GM21447 (cell line): ENCODE measurements around the gene EFS.

Experiments used
- ATAC-seq: cut with Tn5 transposase; IDR thresholded peaks from one replicate; pipeline ENCODE4 v1.9.1; 2021; ENCODE audit not compliant: unreplicated experiment

EFS gene

DNA sequence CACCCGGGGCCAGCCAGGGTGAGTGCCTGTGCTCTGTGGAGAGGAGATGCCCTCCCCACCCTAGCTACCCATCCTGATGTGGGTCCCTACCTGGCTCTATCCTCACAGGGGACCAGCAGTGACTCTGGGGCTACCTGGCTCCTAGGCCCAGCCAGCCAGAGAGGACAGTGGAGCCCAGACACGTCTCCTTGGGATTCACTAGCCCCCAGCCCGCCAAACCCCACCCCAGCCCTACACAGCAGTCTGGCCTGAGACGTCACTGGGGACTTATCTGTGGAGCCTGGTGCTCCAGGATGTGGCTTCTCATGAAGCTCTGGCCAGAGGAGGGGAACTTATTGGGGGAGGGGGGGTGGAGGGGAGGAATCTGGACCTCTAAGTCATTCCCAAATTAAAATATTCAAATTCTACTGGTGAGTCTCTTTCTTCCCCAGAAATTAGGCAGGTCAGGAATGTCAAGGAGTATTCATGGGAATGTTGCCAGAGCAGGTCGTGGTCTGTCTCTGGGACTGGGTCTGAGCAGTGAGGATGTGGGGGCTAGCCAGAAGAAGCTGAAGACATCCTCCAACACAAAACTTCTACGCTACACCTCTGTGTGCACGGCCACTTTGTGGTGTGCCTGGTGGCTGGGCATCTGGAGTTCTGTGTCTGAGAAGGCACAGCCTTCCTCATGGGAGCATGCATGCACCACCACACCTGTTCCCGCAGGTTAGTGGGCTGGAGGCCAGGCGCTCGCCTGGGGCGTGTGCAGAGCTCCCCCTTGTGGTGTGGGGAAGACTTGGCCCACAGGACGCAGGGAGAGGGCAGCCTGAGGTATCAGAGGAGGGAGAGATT, 14.6 kb upstream of the EFS start:
- ATAC-seq: no peak

DNA sequence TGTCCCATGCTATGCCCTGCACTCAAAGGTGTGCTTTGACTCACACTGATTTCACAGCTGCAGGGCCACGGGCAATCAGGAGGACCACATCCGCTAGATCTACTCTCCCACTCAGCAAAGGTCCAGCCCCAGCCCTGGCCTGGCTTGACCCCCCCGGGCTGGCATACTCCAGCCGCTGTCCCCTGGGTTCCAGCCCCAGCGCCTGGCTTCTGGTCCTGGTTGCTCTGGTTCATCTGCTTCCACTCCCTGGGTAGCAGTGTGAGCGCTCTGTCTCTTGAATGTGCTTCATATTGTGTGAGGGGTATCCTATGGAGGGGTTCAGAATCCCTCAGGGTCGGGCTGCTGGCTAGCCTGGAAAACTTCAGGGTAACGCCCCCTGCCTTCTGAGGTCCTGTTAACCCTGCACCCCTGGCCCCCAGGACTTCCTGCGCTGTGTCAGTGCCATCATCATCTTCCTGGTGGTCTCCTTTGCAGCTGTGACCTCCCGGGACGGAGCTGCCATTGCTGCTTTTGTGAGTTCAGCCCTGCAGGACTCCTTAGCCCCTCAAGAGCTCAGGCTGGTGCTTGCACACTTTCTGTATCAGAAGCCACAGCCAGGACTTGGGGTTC, 13.7 kb upstream of the EFS start:
- no peak for ATAC-seq

DNA sequence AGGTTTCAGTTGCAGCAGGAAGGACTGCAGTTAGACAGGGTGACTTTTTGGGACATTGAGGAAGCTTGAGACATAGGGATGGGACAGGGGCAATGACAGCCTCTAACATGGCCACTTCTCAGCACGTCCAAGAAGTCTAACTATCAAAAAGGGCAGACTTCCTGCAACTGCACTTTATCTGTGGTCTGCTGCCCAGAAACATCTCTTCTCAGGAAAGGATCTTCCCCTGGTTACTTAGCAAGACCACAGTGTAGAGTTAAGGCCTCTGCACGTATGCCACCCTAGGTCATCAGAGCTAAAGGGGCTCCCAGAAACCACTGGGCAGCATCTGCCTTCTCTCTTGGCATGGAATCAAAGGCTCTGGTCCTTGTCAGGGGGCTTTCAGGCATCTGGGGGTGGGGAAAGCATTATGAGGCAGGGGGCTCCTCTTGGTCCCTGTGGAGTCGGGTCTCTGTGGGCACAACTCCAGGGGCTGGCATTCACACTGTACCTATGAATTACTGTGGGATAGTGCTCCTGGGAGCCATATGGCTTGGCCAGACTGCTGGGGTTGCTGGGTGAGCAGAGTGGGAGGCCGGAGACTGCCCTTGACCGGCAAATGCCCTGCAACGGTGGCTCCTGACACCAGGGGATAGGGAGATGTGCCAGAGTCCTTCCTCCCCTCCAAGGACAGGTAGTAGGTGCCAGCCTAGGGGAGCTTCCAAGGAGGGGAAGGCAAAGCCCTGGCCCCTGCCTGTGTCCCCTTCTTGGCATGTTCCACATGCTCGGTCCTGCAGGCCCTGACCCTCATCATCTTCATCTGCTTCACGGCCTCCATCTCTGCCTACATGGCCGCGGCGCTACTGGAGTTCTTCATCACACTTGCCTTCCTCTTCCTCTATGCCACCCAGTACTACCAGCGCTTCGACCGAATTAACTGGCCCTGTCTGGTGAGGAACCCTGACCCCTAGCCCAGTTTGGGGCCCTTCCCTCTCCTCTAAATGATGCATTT, 12.9 kb upstream of the EFS start:
- ATAC-seq: no peak

DNA sequence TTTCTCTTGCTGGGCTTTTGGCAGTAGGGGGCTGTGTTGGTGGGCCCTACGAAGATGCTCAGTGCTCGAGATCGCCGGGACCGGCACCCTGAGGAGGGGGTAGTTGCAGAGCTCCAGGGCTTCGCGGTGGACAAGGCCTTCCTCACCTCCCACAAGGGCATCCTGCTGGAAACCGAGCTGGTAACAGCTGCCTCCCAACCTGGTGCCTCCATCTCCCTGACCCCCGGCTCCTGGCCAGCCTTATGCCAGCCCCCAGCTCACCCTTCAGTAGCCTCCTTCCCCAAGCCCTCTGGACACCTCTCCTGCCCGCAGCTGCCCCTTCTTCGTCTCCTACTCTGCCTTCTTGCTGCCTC, 12.2 kb upstream of the EFS start:
- ATAC-seq: no peak

DNA sequence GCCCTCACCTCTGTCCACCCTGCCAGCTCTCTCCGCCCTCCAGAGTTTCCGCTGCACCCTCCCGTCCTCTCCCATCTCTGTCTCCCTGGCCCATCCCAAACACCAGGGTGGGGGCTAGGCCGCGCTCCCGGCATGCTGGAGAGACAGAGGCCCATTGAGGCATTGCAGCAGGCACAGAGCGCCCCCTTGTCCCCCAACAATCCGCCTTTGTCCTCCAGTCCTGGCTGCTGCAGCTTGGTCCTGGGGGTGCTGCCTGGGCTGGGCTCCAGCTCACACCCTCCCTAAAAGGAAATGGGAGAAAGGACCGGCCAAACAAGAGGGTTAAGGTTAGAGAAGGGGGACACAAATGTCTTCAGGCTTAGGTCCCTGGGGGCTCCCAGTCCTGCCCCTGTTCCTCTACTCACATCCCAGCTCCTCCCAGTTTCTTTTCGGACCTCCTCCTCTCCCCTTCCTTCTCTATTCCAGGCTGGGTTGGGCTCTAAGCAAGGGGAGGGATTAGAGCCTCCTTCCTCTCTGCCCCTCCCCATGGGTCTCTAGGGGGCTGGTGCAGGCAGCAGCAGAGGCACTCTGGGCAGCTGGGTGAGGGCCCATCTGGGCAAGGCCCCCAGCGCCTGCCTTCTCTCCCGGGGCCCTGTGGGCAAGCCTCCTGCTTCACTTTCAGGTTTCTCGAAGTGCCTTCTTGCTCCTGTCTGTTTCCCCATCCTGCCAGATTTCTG, 11.7 kb upstream of the EFS start, which contains the start of gene CMTM5:
CMTM5 (plus strand) TSS at position 565 of the 716 bp plus-strand sequence. CDS start 206 bp downstream, outside the sequence.
- no peak for ATAC-seq

DNA sequence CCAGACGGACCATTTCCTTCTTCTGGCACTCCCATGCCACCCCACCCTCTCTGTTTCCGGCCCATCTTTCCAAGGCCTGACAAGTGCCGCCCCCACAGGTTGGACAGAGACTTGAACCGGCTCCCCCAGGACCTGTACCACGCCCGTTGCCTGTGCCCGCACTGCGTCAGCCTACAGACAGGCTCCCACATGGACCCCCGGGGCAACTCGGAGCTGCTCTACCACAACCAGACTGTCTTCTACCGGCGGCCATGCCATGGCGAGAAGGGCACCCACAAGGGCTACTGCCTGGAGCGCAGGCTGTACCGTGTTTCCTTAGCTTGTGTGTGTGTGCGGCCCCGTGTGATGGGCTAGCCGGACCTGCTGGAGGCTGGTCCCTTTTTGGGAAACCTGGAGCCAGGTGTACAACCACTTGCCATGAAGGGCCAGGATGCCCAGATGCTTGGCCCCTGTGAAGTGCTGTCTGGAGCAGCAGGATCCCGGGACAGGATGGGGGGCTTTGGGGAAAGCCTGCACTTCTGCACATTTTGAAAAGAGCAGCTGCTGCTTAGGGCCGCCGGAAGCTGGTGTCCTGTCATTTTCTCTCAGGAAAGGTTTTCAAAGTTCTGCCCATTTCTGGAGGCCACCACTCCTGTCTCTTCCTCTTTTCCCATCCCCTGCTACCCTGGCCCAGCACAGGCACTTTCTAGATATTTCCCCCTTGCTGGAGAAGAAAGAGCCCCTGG, 10.7 kb upstream of the EFS start:
- ATAC-seq: no peak

DNA sequence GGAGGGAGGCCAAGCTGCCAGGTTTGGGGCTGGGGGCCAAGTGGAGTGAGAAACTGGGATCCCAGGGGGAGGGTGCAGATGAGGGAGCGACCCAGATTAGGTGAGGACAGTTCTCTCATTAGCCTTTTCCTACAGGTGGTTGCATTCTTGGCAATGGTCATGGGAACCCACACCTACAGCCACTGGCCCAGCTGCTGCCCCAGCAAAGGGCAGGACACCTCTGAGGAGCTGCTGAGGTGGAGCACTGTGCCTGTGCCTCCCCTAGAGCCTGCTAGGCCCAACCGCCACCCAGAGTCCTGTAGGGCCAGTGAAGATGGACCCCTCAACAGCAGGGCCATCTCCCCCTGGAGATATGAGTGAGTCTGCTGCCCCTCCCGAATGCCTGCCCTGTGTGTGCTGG, 8.1 kb upstream of the EFS start:
- ATAC-seq: no peak

DNA sequence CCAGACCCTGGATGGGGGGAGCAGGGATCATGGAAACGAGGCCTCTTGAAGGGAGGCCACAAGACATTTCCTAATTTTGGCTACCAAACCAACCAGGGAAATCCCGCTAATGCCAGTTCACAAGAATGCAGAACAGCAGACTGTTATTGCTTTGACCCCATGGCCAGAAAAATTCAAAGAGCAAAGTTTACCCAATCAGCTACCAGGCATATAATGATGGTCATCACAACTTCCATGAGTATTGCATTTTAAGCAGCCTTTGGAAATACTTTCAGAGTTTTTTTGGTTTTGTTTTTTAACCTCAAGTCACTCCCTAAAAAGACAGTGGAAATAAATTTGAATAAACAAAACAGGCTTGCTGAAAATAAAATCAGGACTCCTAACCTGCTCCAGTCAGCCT, 7.5 kb upstream of the EFS start, which contains the start of gene IL25:
IL25 (plus strand) TSS at position 301 of the 400 bp plus-strand sequence.
- ATAC-seq: no peak

DNA sequence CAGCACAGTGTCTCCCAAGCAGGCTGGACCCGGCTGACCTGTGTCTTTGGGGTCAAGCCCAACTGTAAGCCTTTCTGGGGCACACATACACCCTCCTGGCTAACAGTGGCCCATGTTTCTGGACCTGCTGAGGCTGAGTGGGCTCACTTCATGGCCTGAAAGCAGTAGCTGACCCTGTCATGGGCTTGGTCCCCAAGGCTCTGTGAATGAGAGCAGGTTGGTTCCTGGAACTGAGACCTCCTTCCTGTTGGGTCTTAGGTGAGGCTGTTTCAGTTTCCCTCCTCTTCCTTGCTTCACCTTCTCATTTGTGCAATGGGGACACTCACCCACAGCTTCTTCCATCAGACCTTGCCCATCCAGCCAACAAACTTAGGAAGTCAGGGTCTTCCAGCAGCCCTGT, 6.9 kb upstream of the EFS start:
- ATAC-seq: no peak

DNA sequence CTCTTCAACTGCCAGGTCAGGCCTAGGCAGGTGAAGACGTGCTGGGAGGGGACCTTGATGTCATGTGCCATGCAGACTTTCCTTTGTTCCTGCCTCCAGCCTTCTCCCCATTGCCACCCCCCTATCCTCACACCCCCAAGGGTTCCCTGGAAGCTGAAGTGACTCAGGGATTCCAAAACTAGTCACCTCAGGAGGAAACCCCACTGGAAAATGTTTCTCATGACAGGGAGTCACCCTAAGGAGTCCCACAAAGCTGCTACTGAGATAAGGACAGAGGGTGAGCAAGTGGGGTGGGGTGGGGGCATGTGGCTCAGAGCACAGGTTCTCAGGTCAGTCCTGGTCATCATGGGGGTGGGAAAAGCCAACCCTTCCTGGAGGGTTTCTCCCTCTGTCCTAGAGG, 5.2 kb upstream of the EFS start:
- ATAC-seq: no peak

DNA sequence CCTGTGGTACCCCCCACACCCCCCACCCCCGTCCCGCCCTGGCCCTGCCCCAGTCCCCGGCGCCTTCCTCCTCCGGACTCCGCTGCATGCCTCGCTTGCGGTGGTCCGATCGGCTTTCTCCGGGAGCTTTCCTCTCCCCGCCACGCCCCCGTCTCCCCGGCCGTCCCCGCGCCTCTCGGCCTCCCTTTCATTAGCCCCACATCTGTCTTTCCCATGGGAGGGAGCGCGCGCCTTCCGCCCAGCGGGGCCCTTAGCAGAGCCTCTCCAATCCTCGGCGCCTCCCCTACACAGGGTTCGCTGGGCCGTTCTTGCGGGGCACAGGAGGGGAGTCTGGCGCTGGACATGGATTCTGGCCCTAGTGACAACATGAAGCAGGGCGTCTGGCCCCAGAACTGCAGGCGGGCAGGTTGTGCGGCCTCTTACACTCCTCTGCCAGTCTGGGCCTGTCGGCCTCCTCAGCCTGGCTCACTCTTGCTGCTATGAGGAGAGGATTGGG, 1.5 kb upstream of the EFS start:
- no peak for ATAC-seq

DNA sequence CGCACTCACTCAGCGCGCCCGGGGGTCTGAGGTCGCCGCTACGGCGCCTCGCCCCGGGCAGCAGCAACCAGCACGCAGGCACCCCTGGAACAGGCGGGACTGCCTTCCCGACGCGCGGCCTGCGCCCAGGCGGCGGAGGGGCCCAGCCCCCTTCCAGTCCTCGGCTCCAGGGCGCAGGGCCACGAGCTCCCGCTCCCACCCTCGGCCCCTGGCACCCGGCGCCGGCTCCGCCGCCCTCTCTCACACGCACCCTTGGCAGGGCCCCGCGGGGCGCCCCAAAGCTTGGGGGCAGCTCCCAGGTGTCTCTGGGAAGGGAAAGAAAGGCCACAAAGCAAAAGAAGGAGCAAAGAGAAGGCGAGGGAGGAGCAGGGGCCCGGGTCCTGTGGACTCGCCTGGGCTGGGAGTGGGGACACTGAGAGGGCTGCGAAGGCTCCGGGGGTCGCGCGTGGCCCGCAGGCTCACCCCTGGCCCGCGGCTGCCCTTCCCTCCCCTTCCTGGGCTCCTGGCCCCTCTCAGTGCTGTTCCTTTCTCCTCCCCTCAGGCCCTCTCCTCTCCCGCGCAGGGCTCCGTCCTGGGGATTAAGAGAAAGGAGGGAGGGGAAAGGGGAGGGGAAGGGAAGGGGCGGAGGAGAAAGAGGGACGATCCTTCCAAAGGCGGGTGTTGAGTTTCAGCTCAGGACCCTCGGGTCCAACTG, 907 bp upstream of the EFS start:
- ATAC-seq: no peak

DNA sequence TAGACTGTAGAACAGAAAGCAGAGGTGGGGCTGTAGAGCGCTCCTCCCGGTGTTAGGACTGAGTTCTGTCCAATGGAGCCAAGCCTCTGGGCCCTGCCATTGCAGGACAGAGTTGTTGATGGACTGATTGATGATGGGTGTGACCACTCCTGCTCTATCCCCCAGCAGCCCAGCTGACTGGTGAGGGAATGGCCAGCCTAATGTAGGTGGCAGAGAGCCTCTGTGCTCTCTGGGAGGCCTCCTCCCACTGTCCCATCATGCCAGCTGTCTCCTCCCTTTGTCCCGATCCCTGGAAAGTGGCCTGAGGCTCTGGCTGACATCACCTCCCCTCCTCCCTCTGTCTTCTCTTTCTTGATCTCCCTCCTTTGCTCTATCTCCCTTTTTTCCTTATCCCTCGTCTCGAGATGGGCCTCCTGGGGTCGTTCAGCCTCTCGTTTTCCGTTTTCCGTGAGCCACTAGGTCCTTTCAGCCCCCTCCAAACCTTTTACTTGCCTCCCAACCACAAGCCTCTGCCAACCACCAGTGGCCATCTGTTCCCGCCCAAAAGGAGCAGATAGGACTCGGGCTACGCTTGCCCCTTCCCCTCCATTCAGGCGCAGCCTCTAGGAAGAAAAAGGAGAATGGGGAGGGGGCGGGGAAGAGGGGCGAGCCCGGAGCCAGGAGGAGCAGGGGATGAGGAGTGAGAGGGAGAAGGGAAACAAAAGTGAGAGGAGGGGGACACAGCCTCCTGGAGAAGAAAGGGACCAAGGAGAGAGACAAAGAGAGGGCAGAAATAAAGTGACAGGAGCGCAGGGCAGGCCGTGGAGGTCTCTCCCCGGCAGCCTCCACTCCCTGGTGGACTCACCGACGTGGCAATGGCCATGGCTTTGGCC, 572 bp downstream of the EFS start:
- no peak for ATAC-seq

DNA sequence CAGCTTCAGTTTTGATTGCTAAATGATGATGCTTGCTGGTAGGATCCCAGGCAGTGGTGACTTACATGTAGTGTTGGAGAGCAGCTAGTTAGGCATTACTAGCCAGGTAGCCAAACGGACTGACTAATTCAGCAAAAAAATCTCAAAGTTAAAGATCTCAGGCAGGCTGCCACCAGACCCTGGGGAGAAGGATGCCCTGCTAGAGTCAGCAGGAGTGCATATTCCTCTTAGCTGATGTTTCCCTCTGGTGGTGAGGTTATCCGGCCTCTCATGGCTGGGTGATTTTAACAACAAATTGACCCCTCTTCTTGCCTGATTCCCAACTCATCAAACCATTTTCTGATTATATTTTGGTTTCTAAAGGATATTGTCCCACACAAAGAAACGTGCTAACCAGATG, 2.8 kb downstream of the EFS start:
- no peak for ATAC-seq

DNA sequence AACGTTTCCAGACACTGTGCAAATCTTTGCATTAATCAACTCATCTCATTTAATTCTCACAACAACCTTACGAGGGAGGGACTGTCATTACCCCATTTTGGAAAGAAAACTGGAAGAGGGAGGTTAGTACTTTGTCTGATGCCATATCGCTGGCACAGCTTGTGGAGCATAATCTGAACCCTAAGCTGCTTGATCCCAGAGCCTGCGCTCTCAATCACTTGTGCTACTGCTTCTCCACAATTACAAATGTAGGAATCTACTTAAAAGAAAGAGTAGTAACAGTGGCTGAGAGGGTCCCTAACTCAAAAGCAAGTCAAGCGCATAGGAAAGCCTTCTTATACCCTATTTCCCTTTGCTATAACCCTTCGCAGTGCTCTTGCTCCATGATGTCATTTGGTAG, 3.2 kb downstream of the EFS start:
- no peak for ATAC-seq

DNA sequence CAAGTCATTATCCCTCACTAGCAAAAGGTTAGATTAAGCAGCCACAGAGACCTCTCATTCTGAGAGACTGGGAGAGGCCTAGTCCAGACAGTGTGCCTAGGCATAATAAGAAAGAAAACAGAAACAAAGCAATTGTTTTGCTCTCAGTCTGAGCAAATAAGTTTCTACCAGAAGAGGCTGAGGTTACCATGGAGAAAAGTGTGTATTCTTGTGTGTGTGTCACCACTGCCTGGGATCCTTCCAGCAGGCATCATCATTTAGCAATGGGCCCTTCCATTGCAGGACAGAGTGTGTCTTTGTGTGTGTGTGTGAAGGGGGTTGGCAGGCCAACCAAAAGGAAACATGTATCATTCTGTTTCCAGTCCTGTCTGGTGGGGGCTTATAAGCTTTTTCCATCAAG, 3.7 kb downstream of the EFS start:
- ATAC-seq: no peak

DNA sequence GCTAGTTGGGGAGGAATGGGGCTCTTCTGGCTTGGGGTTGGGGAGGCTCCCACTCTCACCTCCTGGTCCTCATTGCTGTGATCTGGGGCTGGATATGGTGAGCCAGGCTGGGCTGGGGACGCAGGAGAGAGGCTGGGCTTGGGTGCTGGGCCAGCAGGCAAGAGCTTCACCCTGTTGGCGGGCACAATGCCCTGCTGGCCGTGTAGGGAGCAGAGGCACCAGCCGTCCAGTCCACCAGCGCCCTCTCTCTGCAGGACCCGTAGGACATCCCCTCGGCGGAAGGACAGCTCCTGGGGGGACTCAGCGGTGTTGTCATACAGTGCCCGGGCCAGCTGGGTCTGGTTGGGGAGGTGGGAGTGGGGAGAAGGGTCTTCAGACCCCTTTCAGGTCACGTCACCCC, 4.5 kb downstream of the EFS start:
- ATAC-seq: no peak

DNA sequence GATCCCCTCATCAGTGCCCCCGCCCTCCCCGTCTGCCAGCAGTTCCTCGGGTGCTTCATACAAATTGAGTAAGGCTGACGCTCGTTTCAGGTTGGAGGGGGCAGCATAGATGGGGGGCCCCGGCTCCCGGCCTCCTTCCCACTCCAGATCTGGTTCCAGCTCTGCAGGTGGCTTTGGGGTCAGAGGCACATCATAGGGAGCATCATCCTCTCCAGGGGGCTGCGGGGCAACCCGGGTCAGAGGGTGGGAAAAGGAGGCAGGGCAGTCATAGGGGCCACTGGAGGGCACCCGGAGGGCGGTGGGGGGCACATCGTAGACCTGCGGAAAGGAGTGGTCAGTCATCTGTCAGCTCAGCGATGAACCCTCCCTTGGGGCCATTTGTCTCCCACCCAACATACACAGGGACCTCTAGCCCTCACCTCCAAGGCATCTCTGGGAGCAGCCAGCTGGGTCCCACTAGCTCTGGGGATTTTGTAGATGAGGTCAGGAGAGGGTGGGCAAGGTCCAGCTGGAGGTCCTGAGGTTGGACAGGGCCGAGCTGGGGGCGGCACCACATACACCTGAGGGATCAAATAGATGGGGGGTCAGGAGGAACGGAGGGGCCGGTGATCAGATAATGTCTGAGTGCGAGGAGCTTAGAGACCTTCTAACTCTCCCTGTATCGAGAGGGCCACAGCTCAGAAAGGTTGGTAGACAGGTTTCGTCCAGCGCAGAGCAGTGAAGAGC, 5.1 kb downstream of the EFS start:
- ATAC-seq: no peak
